HCT116 (cell line): ENCODE data around the gene TMF1. TPM values are rescaled to one million over a fixed set of nuclear protein-coding genes. Genes with fewer than 3 reads are reported as not detected.

Experiments
- ATAC-seq: fragments of 200-7000 bp; cut with Tn5 transposase; 2 replicates; pipeline ENCODE4 v1.9.1; 2020; ENCODE audit warnings: mild to moderate bottlenecking, moderate library complexity
- BruUV-seq: library from RNA; stranded (reverse); fragments of 400-500 nt; replicated peaks from 2 replicates; lab custom pipeline; 2021; lab: Mats Ljungman, UMichigan
- CTCF ChIA-PET: fragments of 300-600 bp; sonication (Branson Sonifier 250); formaldehyde crosslinking; loops from one replicate; lab custom pipeline; 2021; ENCODE audit warnings: antibody characterized with exemption; lab: Charles Lee
- POLR2A ChIA-PET: fragments of 300-600, 350-600 bp; sonication (Branson Sonifier 250); formaldehyde crosslinking; loops from one replicate; lab custom pipeline; 2021; ENCODE audit warnings: antibody characterized with exemption; lab: Charles Lee
- RAD21 ChIA-PET, 2 experiments: fragments of 300-600 bp; sonication (Branson Sonifier 250); formaldehyde crosslinking; loops; one replicate each; lab custom pipeline; 2023; ENCODE audit warnings: low total read pairs in 2 of 2; ENCODE audit not compliant: uncharacterized antibody in 2 of 2, unreplicated experiment in 2 of 2, low non-redundant PET in 1 of 2; lab: Charles Lee
- DNase-seq: peaks from one replicate; pipeline ENCODE4 v3.0.0-alpha.2; 2010; ENCODE audit warnings: low read depth, low spot score
- H2AFZ ChIP-seq: fragments of 200-600 bp; shearing (Covaris generic), sonication (generic); 2 replicates; pipeline ENCODE4 v1.6.1; 2017; ENCODE audit warnings: low read depth, mixed run types, mixed read lengths, antibody characterized with exemption, low read length; ENCODE audit not compliant: poor library complexity, severe bottlenecking
- H3K27ac ChIP-seq: 2 replicates; pipeline ENCODE4 v1.5.1; 2012; ENCODE audit warnings: low read depth, low read length
- H3K27me3 ChIP-seq: fragments of 200-600 bp; sonication (generic); 2 replicates; pipeline ENCODE4 v1.6.1; 2016; ENCODE audit warnings: mixed run types, low read length, mixed read lengths; ENCODE audit not compliant: insufficient read depth
- H3K36me3 ChIP-seq, 2 experiments: fragments of 200-500 bp in 1 of 2; fragments of 200-600 bp in 1 of 2; sonication (Bioruptor generic) in 1 of 2; sonication (generic) in 1 of 2; 2 replicates each; pipeline versions ENCODE4 v1.5.1 to v1.6.1; 2014 to 2016; ENCODE audit warnings: low read length in 2 of 2, inconsistent platforms in 1 of 2, mixed read lengths in 1 of 2, mixed run types in 1 of 2; ENCODE audit not compliant: insufficient read depth in 2 of 2, control insufficient read depth in 1 of 2
- H3K4me1 ChIP-seq, 2 experiments: fragments of 200-600 bp in 1 of 2; sonication (generic) in 1 of 2; 2 replicates each; pipeline versions ENCODE4 v1.5.1 to v1.6.1; 2012 to 2017; ENCODE audit warnings: low read length in 2 of 2, inconsistent platforms in 1 of 2, mild to moderate bottlenecking in 1 of 2, mixed read lengths in 1 of 2, mixed run types in 1 of 2, moderate library complexity in 1 of 2; ENCODE audit not compliant: insufficient read depth in 2 of 2, control insufficient read depth in 1 of 2
- H3K4me2 ChIP-seq: fragments of 200-600 bp; sonication (generic); 2 replicates; pipeline ENCODE4 v1.6.1; 2017; ENCODE audit warnings: mixed run types, low read length, mixed read lengths
- H3K4me3 ChIP-seq, 2 experiments: fragments of 200-600 bp in 1 of 2; sonication (generic) in 1 of 2; replicated peaks in 1 of 2; 2 replicates each; pipeline ENCODE4 v1.5.1; 2011 to 2016; ENCODE audit warnings: low read length in 2 of 2, control low read depth in 1 of 2, low read depth in 1 of 2, mild to moderate bottlenecking in 1 of 2, mixed read lengths in 1 of 2, mixed run types in 1 of 2
- H3K79me2 ChIP-seq: fragments of 200-600 bp; sonication (generic); 2 replicates; pipeline ENCODE4 v1.6.1; 2017; ENCODE audit warnings: mild to moderate bottlenecking, mixed run types, low read length, moderate library complexity, mixed read lengths; ENCODE audit not compliant: insufficient read depth
- H3K9ac ChIP-seq: fragments of 200-600 bp; sonication (generic); 2 replicates; pipeline ENCODE4 v1.6.1; 2016; ENCODE audit warnings: low read length, mixed read lengths
- H3K9me2 ChIP-seq: fragments of 200-600 bp; sonication (generic), shearing (Covaris generic); 2 replicates; pipeline ENCODE4 v1.6.1; 2017; ENCODE audit warnings: mixed run types, mild to moderate bottlenecking, moderate library complexity; ENCODE audit not compliant: insufficient read depth
- H3K9me3 ChIP-seq, 2 experiments: fragments of 200-500 bp in 1 of 2; fragments of 200-600 bp in 1 of 2; sonication (Bioruptor generic) in 1 of 2; sonication (generic) in 1 of 2; 2 replicates each; pipeline ENCODE4 v1.6.1; 2014 to 2017; ENCODE audit warnings: low read length in 2 of 2, mixed read lengths in 2 of 2, inconsistent platforms in 1 of 2, low read depth in 1 of 2, mild to moderate bottlenecking in 1 of 2, mixed run types in 1 of 2, moderate library complexity in 1 of 2; ENCODE audit not compliant: control insufficient read depth in 1 of 2, insufficient read depth in 1 of 2
- H4K20me1 ChIP-seq: fragments of 200-600 bp; sonication (generic), shearing (Covaris generic); 2 replicates; pipeline ENCODE4 v1.6.1; 2017; ENCODE audit warnings: mixed run types, mild to moderate bottlenecking, moderate library complexity; ENCODE audit not compliant: insufficient read depth
- ATF3 ChIP-seq: IDR thresholded peaks from 2 replicates; pipeline ENCODE4 v1.6.1; 2012
- ELF1 ChIP-seq: IDR thresholded peaks from 2 replicates; pipeline ENCODE4 v1.6.1; 2012; ENCODE audit warnings: low read depth, borderline replicate concordance
- FOSL1 ChIP-seq: IDR thresholded peaks from 2 replicates; pipeline ENCODE4 v1.6.1; 2012; ENCODE audit warnings: low read depth
- SRF ChIP-seq: IDR thresholded peaks from 2 replicates; pipeline ENCODE4 v1.6.1; 2012; ENCODE audit warnings: low read depth
- TCF7L2 ChIP-seq: IDR thresholded peaks from 2 replicates; pipeline ENCODE4 v1.7.0; 2011; ENCODE audit warnings: borderline replicate concordance, inconsistent platforms; ENCODE audit not compliant: insufficient read depth, insufficient read length; ENCODE audit errors: extremely low read depth
- YY1 ChIP-seq: IDR thresholded peaks from 2 replicates; pipeline ENCODE4 v1.6.1; 2011; ENCODE audit warnings: low read length, low read depth, moderate library complexity, mild to moderate bottlenecking; ENCODE audit not compliant: insufficient replicate concordance; ENCODE audit errors: extremely low read depth
- ZNF274 ChIP-seq: fragments of 200-500 bp; sonication (Bioruptor generic); IDR thresholded peaks from 2 replicates; pipeline ENCODE4 v1.6.1; 2014; ENCODE audit warnings: mild to moderate bottlenecking, low read depth, low read length, inconsistent platforms
- intact Hi-C: fragments of 100-400 bp; cut with micrococcal nuclease; formaldehyde crosslinking; loops from 2 replicates; pipeline ENCODE4 v1.10.0; 2022
- total RNA-seq: library from RNA; stranded (reverse); gene quantifications from one replicate; pipeline ENCODE4 v1.2.1, GENCODE V29; 2021; ENCODE audit not compliant: unreplicated experiment

Gene TMF1
- total RNA-seq, 1 experiment from 2014 or later, result 27.3 TPM

DNA sequence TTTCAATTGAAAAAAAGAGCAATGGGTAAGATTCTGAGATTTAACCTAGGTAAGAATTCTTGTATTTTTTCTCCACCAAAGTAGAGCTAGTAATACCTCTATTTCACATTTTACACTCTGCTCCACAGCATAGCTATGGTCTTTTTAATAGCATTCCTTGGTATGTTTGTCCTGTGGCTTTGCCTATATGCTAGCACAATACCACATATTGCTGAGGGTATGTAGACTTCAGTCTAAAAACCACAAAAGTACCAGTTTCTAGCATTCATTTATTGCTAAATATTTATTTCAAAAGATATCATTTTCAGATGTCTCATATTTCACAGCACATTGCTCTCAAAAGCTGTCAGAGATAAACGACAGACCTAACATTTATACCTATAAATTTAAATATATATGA is 20.5 kb downstream of the TMF1 start:
- Histone ChIP-seq H3K4me1 (no peaks in the 10 kb centered on the region), H3K79me2 (no peaks in the 10 kb centered on the region), H3K4me3 (no peak overlapping the region), H3K9me2 (no peaks in the 10 kb centered on the region), H4K20me1 (peaks cover under 1% of the 10 kb centered on the region; the same call in 1 of the 2 replicates), H3K9ac (no peak overlapping the region), H3K27me3 (no peaks in the 10 kb centered on the region), H3K9me3 (no peaks in the 10 kb centered on the region), H3K36me3 (peaks cover 18 to 48% of the 10 kb centered on the region in 2 experiments), H2AFZ (no peak overlapping the region), H3K27ac (no peak overlapping the region), H3K4me2 (no peak overlapping the region)
- ChIA-PET CTCF (no interaction called here), POLR2A (no interaction called here), RAD21 (no interaction called here)
- ATAC-seq (no peak), DNase-seq (no peak)
- no TSS peak for BruUV-seq
- TF ChIP-seq TCF7L2, result no peak
- no peak for TF ChIP-seq SRF
- no peak for TF ChIP-seq ZNF274
- intact Hi-C loops, result no loop called here

GRCh38 chr3:69020857-69021256 is 31.3 kb downstream of the TMF1 start:
- Histone ChIP-seq H3K4me1 (no peaks in the 10 kb centered on the region), H3K79me2 (no peaks in the 10 kb centered on the region), H3K4me3 (no peak overlapping the region), H3K9ac (no peak overlapping the region), H4K20me1 (0 out of 2 replicates have a peak, but pooled peaks cover 3% of the 10 kb centered on the region), H3K9me3 (no peaks in the 10 kb centered on the region), H3K9me2 (no peaks in the 10 kb centered on the region), H3K27ac (no peak overlapping the region), H2AFZ (no peak overlapping the region), H3K36me3 (peaks cover 12 to 32% of the 10 kb centered on the region in 2 experiments), H3K4me2 (no peak overlapping the region), H3K27me3 (no peaks in the 10 kb centered on the region)
- ATAC-seq (no peak), DNase-seq (no peak)
- no TSS peak for BruUV-seq
- ChIA-PET RAD21 (no interaction called here), CTCF (interaction anchor here (0.8 kb wide), 1 partner anchor 88 kb away, joined by 3 read pairs; no protein-coding TSS in a partner anchor), POLR2A (no interaction called here)
- no peak for TF ChIP-seq YY1
- TF ChIP-seq ELF1, result no peak
- TF ChIP-seq ATF3, result no peak
- no peak for TF ChIP-seq FOSL1
- intact Hi-C loops, result no loop called here
